GM12873 (cell line): ENCODE data around the gene NUBPL.

Source experiments
- TF ChIP-seq, protein P1 (sequence below): IDR thresholded peaks from 2 replicates; pipeline ENCODE4 v1.5.1; 2012; ENCODE audit warnings: low read depth, mild to moderate bottlenecking, moderate library complexity, low read length, control low read depth; ENCODE audit not compliant: insufficient read depth; ENCODE audit errors: missing control alignments

NUBPL gene

GRCh38 chr14:31696378-31696777 lies 135.2 kb downstream of the NUBPL start:
- TF ChIP-seq, protein P1, sequence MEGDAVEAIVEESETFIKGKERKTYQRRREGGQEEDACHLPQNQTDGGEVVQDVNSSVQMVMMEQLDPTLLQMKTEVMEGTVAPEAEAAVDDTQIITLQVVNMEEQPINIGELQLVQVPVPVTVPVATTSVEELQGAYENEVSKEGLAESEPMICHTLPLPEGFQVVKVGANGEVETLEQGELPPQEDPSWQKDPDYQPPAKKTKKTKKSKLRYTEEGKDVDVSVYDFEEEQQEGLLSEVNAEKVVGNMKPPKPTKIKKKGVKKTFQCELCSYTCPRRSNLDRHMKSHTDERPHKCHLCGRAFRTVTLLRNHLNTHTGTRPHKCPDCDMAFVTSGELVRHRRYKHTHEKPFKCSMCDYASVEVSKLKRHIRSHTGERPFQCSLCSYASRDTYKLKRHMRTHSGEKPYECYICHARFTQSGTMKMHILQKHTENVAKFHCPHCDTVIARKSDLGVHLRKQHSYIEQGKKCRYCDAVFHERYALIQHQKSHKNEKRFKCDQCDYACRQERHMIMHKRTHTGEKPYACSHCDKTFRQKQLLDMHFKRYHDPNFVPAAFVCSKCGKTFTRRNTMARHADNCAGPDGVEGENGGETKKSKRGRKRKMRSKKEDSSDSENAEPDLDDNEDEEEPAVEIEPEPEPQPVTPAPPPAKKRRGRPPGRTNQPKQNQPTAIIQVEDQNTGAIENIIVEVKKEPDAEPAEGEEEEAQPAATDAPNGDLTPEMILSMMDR, result no peak

GRCh38 chr14:31699809-31700208 lies 138.6 kb downstream of the NUBPL start:
- TF ChIP-seq, protein P1, result no peak

DNA sequence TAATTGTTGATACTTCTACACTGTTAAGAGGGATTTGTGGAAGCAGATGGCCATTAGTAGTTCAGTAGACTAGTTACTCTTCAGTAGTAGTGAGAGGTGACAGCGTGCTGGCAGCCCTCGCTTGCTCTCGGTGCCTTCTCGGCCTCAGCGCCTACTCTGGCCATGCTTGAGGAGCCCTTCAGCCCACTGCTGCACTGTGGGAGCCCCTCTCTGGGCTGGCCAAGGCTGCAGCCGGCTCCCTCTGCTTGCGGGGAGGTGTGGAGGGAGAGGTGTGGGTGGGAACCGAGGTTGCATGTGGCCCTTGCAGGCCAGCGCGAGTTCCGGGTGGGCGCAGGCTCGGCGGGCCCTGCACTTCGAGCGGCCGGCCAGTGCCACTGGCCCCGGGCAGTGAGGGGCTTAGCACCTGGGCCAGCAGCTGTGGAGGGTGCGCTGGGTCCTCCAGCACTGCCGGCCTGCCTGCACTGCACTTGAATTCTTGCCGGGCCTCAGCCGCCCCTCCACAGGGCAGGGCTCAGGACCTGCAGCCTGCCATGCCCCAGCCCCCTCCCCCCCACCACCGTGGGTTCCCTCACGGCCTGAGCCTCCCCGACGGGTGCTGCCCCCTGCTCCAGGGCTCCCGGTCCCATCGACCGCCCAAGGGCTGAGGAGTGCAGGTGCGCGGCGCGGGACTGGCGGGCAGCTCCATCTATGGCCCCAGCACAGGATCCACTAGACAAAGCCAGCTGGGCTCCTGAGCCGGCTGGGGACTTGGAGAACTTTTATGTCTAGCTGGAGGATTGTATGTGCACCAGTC lies 139.3 kb downstream of the NUBPL start:
- TF ChIP-seq, protein P1, result no peak

- TF ChIP-seq, protein P1, result no peak
These were observed 140.9 kb downstream of the NUBPL start for GRCh38 chr14:31702130-31702529.

DNA sequence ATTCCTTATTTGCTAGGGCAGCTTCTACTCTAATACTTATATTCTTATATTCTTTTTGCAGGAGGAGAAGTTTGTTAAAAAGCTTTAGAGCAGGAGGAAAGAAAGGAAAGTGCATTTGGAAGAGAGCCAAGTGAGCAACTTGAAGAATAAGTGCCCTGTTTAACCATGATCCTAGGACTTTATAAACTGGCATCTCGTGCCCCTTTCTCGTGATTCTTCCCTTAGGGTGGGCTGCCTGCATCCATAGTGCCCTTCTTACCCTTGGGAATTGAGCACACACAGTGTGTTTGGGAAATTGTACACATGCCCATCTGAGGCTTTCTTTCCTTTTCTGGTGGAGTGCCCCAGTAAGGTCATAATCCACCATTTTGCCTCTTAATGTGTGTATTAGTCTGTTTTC lies 141.9 kb downstream of the NUBPL start:
- TF ChIP-seq, protein P1, result no peak

DNA sequence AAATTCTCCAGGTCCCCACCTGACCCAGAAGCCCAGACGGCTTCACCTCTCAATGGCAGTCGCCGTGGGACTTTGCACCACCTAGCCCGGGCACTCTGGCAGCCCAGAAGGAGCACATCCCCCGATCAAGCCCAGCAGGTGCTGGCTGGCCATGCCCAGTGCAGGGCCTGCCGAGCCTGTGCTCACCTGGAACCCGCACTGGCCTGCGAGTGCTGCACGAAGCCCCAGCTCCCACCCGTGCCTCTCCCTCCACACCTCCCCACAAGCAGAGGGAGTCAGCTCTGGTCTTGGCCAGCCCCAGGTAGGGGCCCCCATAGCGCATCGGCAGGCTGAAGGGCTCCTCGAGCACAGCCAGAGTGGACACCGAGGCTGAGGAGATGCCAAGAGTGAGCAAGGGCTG lies 144.5 kb downstream of the NUBPL start:
- TF ChIP-seq, protein P1, result no peak

DNA sequence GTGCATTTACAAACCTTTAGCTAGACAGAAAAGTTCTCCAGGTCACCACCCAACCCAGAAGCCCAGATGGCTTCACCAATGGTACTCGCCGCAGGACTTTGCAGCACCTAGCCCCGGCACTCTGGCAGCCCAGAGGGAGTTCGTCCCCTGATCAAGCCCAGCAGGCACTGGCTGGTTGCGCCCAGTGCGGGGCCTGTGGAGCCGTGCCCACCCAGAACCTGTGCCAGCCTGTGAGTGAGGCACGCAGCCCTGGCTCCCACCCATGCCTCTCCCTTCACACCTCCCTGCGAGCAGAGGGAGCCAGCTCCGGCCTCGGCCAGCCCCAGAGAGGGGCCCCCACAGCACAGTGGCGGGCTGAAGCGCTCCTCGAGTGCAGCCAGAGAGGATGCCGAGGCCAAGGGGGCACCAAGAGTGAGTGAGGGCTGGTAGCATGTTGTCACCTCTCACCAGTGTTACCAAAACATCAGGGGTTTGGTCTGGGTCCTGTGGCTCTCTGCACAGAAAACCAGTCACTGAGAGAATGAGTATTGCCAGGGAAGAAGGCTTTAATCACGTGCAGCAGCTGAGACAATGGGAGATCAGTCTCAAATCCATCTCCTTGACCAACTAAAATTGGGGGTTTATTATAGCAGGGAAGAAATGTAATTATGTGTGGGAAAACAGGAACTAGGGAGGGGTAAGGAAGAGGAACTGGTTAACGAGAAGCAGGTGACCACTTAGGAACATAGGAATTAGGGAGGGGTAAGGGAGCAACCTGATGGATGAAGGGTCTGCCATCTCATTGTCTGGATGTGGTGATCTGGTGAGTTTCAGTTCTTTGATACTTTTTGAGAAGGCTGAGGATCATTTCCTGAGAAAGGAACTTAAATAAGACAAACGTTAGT lies 151.3 kb downstream of the NUBPL start:
- TF ChIP-seq, protein P1, result no peak
